Pancreas (tissue), 10 donors: ENCODE measurements around the gene ADGRD2. TPM values are rescaled to one million over a fixed set of nuclear protein-coding genes. Genes with fewer than 3 reads are reported as not detected.
A peak's percentile ranks its signal among the peaks of the same experiment; 100 is the strongest.

ENCODE experiments used
- ATAC-seq, 4 donors: fragments of 200-7000 bp; cut with Tn5 transposase; one replicate each; pipeline versions ENCODE4 v1.8.0 to v1.9.1; 2020; ENCODE audit warnings: mild to moderate bottlenecking in 4 of 4, moderate library complexity in 4 of 4
- DNase-seq, 6 donors: peaks; one replicate each; pipeline ENCODE4 v3.0.0-alpha.2; 2020
- FAIRE-seq: peaks from 2 replicates; lab custom pipeline; 2012; peaks lifted over from hg19 to GRCh38; lab: Jason Lieb, UNC
- H3K27ac ChIP-seq, 4 donors: fragments of 200-600 bp; sonication (generic); 1 replicate in 3 of 4; 2 replicates in 1 of 4; pipeline versions ENCODE4 v1.5.0 to v1.8.0; 2020
- H3K27me3 ChIP-seq, 4 donors: fragments of 200-600 bp; one replicate each; pipeline ENCODE4 v1.8.0; 2021
- H3K36me3 ChIP-seq, 3 donors: fragments of 200-600 bp; sonication (generic) in 1 of 3; one replicate each; pipeline versions ENCODE4 v1.5.0 to v1.8.0; 2020 to 2021
- H3K4me1 ChIP-seq, 3 donors: fragments of 200-600 bp; one replicate each; pipeline ENCODE4 v1.8.0; 2021
- H3K4me3 ChIP-seq, 4 donors: fragments of 200-600 bp; sonication (generic) in 2 of 4; one replicate each; pipeline versions ENCODE4 v1.5.0 to v1.8.0; 2020 to 2021
- H3K9me3 ChIP-seq, 4 donors: fragments of 200-600 bp; one replicate each; pipeline ENCODE4 v1.8.0; 2021
- WGBS, 2 donors: extraction: QIAGEN DNeasy Blood & Tissue Kit; methylation state at CpG; one replicate each; pipeline ENCODE4 v1.1.7; 2013; 5-methylcytosine and 5-hydroxymethylcytosine counted together
- intact Hi-C, 3 donors: fragments of 100-400 bp; cut with DNase I; formaldehyde crosslinking; loops; one replicate each; pipeline versions ENCODE4 v1.11.1 to v1.14.2; 2022
- polyA plus RNA-seq, 2 donors: library from polyadenylated mRNA; stranded (reverse); fragments of 200-250 nt; gene quantifications; one replicate each; pipeline ENCODE4 v1.2.3, GENCODE V29; 2013
- total RNA-seq, 6 donors: library from RNA; stranded (reverse); fragmentation: NEBNext Ultra II Directional in 4 of 6; extraction: Animal tissue kit (Norgen Biotek cat#: 25700) in 4 of 6; gene quantifications; one replicate each; pipeline versions ENCODE4 v1.2.1 to v1.2.4, GENCODE V29; 2021 to 2023
- TF ChIP-seq, protein P1 (sequence below), 4 donors: fragments of 200-600 bp; sonication (generic) in 3 of 4; IDR thresholded peaks; one replicate each; pipeline versions ENCODE4 v1.5.0 to v1.8.0; 2021; ENCODE audit warnings: antibody characterized with exemption in 4 of 4
- donor health status: healthy with polysubstance abuse.
- donor health status: DM: no; HTN: no; CAD: no; lungs with moderate emphysema.
- donor health status: DM: no; HTN: no; CAD: no.
- donor health status: control.
- donor health status: control.
- donor health status: Bipolar disorder and iron deficiency.
- donor health status: DM: yes; HTN: yes; CAD: no.
- donor health status: DM: no; HTN: no; CAD: no.
- donor health status: DM: no; HTN: no; CAD: no.
- donor health status: DM: yes; HTN: yes; CAD: no.

ADGRD2 gene
- total and polyA plus RNA-seq, 8 donors = 0.23 TPM; not detected in 7

DNA sequence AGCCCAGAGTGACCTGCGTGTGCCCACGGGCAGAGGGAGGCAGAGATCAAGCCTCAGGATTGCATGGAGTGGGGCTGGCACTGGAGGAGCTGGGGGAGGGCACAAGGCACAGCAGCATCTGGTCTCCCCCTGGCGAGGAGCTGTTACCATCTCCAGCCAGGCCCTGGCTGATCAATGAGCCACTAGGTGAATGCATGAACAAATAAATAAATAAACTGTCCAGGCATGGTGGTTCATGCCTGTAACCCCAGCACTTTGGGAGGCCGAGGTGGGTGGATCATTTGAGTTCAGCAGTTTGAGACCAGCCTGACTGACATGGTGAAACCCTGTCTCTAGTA is 20.8 kb upstream of the ADGRD2 start:
- Histone ChIP-seq H3K4me3 (no peak overlapping the region), H3K9me3 (no peaks in the 10 kb centered on the region), H3K4me1 (no peaks in the 10 kb centered on the region), H3K36me3 (no peaks in the 10 kb centered on the region), H3K27ac (no peak overlapping the region), H3K27me3 (no peaks in the 10 kb centered on the region)
- 66 to 77% methylated on average over 4 of the region's 4 CpGs for WGBS, 2 donors
- FAIRE-seq (no peak), DNase-seq (no peak), ATAC-seq (no peak)
- TF ChIP-seq, protein P1, sequence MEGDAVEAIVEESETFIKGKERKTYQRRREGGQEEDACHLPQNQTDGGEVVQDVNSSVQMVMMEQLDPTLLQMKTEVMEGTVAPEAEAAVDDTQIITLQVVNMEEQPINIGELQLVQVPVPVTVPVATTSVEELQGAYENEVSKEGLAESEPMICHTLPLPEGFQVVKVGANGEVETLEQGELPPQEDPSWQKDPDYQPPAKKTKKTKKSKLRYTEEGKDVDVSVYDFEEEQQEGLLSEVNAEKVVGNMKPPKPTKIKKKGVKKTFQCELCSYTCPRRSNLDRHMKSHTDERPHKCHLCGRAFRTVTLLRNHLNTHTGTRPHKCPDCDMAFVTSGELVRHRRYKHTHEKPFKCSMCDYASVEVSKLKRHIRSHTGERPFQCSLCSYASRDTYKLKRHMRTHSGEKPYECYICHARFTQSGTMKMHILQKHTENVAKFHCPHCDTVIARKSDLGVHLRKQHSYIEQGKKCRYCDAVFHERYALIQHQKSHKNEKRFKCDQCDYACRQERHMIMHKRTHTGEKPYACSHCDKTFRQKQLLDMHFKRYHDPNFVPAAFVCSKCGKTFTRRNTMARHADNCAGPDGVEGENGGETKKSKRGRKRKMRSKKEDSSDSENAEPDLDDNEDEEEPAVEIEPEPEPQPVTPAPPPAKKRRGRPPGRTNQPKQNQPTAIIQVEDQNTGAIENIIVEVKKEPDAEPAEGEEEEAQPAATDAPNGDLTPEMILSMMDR (IDR thresholded peaks at IDR 0.05) = no peak
- intact Hi-C loops = no loop called here

DNA sequence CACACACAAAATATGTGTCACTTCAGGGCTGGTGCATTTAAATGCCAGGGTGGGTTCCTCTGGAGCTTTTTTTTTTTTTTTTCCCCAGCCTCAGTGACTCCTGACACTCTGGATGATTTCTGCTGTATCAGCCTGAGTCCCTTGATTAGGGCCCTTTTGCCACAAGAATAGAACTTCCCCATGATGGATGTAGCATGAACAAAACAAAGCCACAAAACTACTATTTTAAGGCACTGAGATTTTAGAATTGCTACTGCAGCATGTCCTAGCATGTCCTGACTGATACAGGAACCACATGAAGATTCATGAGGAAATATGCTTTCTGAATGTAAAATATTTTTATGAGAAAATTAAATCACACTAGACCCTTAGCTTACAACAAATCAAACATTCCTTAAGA is 13.9 kb upstream of the ADGRD2 start:
- no peaks in the 10 kb centered on the region for H3K36me3 ChIP-seq
- TF ChIP-seq, protein P1 (IDR thresholded peaks at IDR 0.05) = no peak
- H3K9me3 ChIP-seq = no peaks in the 10 kb centered on the region
- no peak for FAIRE-seq
- H3K27me3 ChIP-seq = no peaks in the 10 kb centered on the region
- H3K4me3 ChIP-seq = no peak overlapping the region
- no peaks in the 10 kb centered on the region for H3K4me1 ChIP-seq
- H3K27ac ChIP-seq = no peak overlapping the region
- no peak for ATAC-seq
- intact Hi-C loops = no loop called here
- DNase-seq = no peak

DNA sequence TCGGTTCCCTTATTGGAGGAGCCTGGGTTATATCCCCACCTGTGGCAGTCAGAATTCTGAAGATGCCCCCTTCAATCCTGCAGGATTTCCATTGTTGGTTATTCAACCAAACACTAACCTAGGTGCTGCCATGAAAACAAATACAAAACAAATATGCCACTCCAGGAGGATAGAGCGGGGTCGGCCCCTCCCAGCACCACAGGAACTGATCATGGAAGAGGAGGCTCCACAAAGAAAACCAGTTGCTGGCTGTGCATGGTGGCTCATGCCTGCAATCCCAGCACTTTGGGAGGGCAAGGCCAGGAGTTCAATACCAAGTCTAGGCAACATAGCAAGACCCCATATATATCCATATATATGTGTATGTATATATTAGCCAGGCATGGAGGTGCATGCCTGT is 13.2 kb upstream of the ADGRD2 start:
- Histone ChIP-seq H3K4me3 (no peak overlapping the region), H3K36me3 (no peaks in the 10 kb centered on the region), H3K27me3 (no peaks in the 10 kb centered on the region), H3K27ac (no peak overlapping the region), H3K4me1 (no peaks in the 10 kb centered on the region), H3K9me3 (no peaks in the 10 kb centered on the region)
- TF ChIP-seq, protein P1 (IDR thresholded peaks at IDR 0.05) = no peak
- no peak for ATAC-seq
- no peak for FAIRE-seq
- 85 to 91% methylated on average over 3 of the region's 3 CpGs for WGBS, 2 donors
- intact Hi-C loops = no loop called here
- DNase-seq = peak in 1 of 6 donors; percentile 6

DNA sequence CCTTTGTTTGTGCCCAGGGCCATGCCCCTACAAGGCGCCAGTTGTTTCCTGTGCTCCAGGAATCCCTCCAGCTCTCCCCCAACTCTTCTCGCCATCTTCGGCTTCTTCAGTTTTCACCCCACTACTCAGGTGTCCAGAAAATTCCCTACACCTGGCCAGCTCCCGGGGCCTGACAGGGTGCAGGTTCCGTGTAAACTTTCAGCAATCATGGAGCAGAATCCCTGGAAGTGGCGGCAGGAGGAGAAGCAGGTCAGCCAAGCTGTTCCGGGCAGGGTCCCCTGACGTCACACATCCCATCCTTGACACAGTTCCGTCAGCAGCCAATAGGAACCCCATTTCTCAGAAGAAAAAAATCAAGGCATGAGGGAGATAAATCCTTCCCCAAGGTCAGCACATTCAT is 12.2 kb upstream of the ADGRD2 start:
- no peaks in the 10 kb centered on the region for H3K4me1 ChIP-seq
- intact Hi-C loops = no loop called here
- H3K9me3 ChIP-seq = no peaks in the 10 kb centered on the region
- no peak overlapping the region for H3K27ac ChIP-seq
- no peaks in the 10 kb centered on the region for H3K27me3 ChIP-seq
- WGBS, 2 donors = 62 to 63% methylated on average over 9 of the region's 9 CpGs
- TF ChIP-seq, protein P1 (IDR thresholded peaks at IDR 0.05) = no peak
- H3K36me3 ChIP-seq = no peaks in the 10 kb centered on the region
- H3K4me3 ChIP-seq = no peak overlapping the region
- FAIRE-seq = no peak
- no peak for DNase-seq
- ATAC-seq = no peak

DNA sequence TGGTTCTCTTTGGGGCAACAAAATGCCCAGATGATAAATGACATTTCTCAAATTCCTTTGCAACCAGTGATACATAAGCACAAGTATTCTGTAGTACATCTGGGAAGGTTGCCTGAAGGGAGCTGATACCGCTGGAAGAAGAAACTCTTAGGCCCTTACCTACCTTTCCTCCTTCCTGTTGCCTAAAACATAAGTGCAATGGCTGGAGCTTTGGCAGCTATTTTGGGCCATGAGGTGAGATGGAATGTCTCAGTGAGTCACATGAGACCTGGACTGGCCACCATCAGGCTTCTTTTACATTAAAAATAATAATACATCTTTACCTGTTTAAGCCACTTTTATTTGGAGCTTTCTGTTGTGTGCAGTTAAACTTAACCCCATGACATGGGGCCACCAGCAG is 11.2 kb upstream of the ADGRD2 start:
- intact Hi-C loops = no loop called here

More for the DNA sequence above, 11.2 kb upstream of the ADGRD2 start:
- FAIRE-seq (no peak), ATAC-seq (no peak), DNase-seq (no peak)
- Histone ChIP-seq H3K4me1 (no peaks in the 10 kb centered on the region), H3K27me3 (no peaks in the 10 kb centered on the region), H3K4me3 (no peak overlapping the region), H3K36me3 (no peaks in the 10 kb centered on the region), H3K27ac (no peak overlapping the region), H3K9me3 (no peaks in the 10 kb centered on the region)
- TF ChIP-seq, protein P1 (IDR thresholded peaks at IDR 0.05) = no peak
- 74 to 89% methylated on average over 1 of the region's 1 CpG for WGBS, 2 donors
